ENCODE data around the gene IL22RA1. TPM values are rescaled to one million over a fixed set of nuclear protein-coding genes. Genes with fewer than 3 reads are reported as not detected.

IL22RA1 gene
- polyA plus RNA-seq, 1 donor from 2014 or later: not detected

- TF ChIP-seq EP300 (conservative IDR thresholded peaks at IDR 0.05; ENCODE audit: poor library complexity, severe bottlenecking): no peak
These were observed 35.3 kb downstream of the IL22RA1 start (continued) for GRCh38 chr1:24107462-24108138.

DNA sequence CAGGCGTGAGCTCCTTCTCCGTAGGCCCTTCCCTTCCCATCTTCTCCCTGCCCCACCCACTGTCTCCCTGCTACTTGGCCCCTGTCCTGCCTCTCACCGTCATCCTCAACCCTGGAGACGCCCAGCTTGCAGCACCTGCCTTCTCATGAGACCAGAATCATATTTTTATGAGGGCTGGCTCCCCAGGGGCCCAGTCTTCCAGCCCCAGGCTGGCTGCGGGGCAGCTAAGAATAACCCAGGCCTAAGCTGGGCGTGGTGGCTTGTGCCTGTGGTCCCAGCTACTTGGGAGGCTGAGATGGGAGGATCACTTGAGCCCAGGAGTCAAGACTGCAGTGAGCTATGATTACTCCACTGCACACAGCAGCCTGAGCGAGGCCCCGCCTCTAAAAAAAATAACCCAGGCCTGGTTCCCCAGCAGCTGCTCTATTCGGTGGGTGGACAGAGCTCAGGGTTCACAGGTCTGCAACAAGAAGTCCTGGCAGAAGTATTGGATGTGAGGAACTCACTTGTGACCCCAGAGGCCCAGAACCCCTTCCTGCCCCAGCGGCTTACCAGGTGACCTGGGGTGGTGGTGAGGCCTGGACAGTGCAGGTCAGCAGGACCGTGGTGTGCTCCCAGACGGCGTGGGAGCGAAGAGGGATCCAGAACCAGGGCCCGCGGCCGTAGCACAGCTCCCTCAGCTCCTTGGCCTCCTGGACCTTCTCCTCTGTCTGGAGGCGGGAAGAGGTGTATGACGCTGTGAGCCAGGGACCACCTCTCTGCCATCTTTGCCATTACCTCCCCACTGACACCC, 37.4 kb downstream of the IL22RA1 start:
- Histone ChIP-seq H3K27me3 (ENCODE audit: insufficient read depth, low read depth, low read length) (no peaks in the 10 kb centered on the region), H2AFZ (ENCODE audit: low read depth, low read length) (no peak overlapping the region)
- no peak for TF ChIP-seq MXI1 (conservative IDR thresholded peaks at IDR 0.05; ENCODE audit: poor library complexity, severe bottlenecking)
- no peak for TF ChIP-seq EP300 (conservative IDR thresholded peaks at IDR 0.05; ENCODE audit: poor library complexity, severe bottlenecking)
- no peak for TF ChIP-seq EZH2 (IDR thresholded peaks at IDR 0.05; ENCODE audit: borderline replicate concordance, insufficient read depth, low read length, poor library complexity, severe bottlenecking)

GRCh38 chr1:24104854-24105253, 38.1 kb downstream of the IL22RA1 start:
- H3K9me2 ChIP-seq (ENCODE audit: insufficient read depth, low read length): no peaks in the 10 kb centered on the region
- H2AFZ ChIP-seq (ENCODE audit: low read depth, low read length): no peak overlapping the region
- no peaks in the 10 kb centered on the region for H4K20me1 ChIP-seq (ENCODE audit: insufficient read depth)
- no peak overlapping the region for H3K9ac ChIP-seq (ENCODE audit: low read length)
- no peaks in the 10 kb centered on the region for H3F3A ChIP-seq (ENCODE audit: insufficient read depth, low read length, poor library complexity, severe bottlenecking)
- no peak overlapping the region for H3K27ac ChIP-seq (ENCODE audit: low read length)
- H3K27me3 ChIP-seq (ENCODE audit: insufficient read depth, low read depth, low read length): no peaks in the 10 kb centered on the region
- no peak overlapping the region for H3K4me2 ChIP-seq (ENCODE audit: low read length)
- no peak for TF ChIP-seq CTCF (IDR thresholded peaks at IDR 0.05; ENCODE audit: poor library complexity, severe bottlenecking)
- no peak for TF ChIP-seq POLR2AphosphoS5 (IDR thresholded peaks at IDR 0.05)
- no peak for TF ChIP-seq MXI1 (conservative IDR thresholded peaks at IDR 0.05; ENCODE audit: poor library complexity, severe bottlenecking)
- TF ChIP-seq, protein P1, sequence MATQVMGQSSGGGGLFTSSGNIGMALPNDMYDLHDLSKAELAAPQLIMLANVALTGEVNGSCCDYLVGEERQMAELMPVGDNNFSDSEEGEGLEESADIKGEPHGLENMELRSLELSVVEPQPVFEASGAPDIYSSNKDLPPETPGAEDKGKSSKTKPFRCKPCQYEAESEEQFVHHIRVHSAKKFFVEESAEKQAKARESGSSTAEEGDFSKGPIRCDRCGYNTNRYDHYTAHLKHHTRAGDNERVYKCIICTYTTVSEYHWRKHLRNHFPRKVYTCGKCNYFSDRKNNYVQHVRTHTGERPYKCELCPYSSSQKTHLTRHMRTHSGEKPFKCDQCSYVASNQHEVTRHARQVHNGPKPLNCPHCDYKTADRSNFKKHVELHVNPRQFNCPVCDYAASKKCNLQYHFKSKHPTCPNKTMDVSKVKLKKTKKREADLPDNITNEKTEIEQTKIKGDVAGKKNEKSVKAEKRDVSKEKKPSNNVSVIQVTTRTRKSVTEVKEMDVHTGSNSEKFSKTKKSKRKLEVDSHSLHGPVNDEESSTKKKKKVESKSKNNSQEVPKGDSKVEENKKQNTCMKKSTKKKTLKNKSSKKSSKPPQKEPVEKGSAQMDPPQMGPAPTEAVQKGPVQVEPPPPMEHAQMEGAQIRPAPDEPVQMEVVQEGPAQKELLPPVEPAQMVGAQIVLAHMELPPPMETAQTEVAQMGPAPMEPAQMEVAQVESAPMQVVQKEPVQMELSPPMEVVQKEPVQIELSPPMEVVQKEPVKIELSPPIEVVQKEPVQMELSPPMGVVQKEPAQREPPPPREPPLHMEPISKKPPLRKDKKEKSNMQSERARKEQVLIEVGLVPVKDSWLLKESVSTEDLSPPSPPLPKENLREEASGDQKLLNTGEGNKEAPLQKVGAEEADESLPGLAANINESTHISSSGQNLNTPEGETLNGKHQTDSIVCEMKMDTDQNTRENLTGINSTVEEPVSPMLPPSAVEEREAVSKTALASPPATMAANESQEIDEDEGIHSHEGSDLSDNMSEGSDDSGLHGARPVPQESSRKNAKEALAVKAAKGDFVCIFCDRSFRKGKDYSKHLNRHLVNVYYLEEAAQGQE (IDR thresholded peaks at IDR 0.05; ENCODE audit: borderline replicate concordance): no peak
- no peak for TF ChIP-seq SMC3 (conservative IDR thresholded peaks at IDR 0.05; ENCODE audit: poor library complexity)
- TF ChIP-seq EP300 (conservative IDR thresholded peaks at IDR 0.05; ENCODE audit: poor library complexity, severe bottlenecking): no peak
- TF ChIP-seq EZH2 (IDR thresholded peaks at IDR 0.05; ENCODE audit: borderline replicate concordance, insufficient read depth, low read length, poor library complexity, severe bottlenecking): no peak
- TF ChIP-seq TAF1 (IDR thresholded peaks at IDR 0.05; ENCODE audit: low read depth): no peak
- no peak for TF ChIP-seq RAD21 (conservative IDR thresholded peaks at IDR 0.05)
- H3K36me3 ChIP-seq (ENCODE audit: insufficient read depth, low read length): no peaks in the 10 kb centered on the region
- H3K4me3 ChIP-seq (ENCODE audit: low read length): no peak overlapping the region
- no peaks in the 10 kb centered on the region for H3K79me2 ChIP-seq (replicated peaks; ENCODE audit: insufficient read depth, low read length)
- H3K9me3 ChIP-seq (ENCODE audit: low read length): no peaks in the 10 kb centered on the region

More for the DNA sequence above, 37.4 kb downstream of the IL22RA1 start:
- Histone ChIP-seq H3K27ac (ENCODE audit: low read length) (no peak overlapping the region), H3K4me3 (ENCODE audit: low read length) (no peak overlapping the region), H4K20me1 (ENCODE audit: insufficient read depth) (no peaks in the 10 kb centered on the region), H3K9me3 (ENCODE audit: low read length) (no peaks in the 10 kb centered on the region), H3K79me2 (replicated peaks; ENCODE audit: insufficient read depth, low read length) (no peaks in the 10 kb centered on the region), H3K4me2 (ENCODE audit: low read length) (no peak overlapping the region), H3K9ac (ENCODE audit: low read length) (no peak overlapping the region), H3K9me2 (ENCODE audit: insufficient read depth, low read length) (no peaks in the 10 kb centered on the region), H3F3A (ENCODE audit: insufficient read depth, low read length, poor library complexity, severe bottlenecking) (no peaks in the 10 kb centered on the region), H3K36me3 (ENCODE audit: insufficient read depth, low read length) (no peaks in the 10 kb centered on the region)
